GM10847 (cell line): Measurements from ENCODE around the gene SPACA4.
A peak's percentile ranks its signal among the peaks of the same experiment; 100 is the strongest.

Experiments used
- POLR2A ChIP-seq: IDR thresholded peaks from 2 replicates; pipeline ENCODE4 v1.6.1; 2011; ENCODE audit not compliant: insufficient read length; ENCODE audit errors: extremely low read depth

Gene SPACA4

DNA sequence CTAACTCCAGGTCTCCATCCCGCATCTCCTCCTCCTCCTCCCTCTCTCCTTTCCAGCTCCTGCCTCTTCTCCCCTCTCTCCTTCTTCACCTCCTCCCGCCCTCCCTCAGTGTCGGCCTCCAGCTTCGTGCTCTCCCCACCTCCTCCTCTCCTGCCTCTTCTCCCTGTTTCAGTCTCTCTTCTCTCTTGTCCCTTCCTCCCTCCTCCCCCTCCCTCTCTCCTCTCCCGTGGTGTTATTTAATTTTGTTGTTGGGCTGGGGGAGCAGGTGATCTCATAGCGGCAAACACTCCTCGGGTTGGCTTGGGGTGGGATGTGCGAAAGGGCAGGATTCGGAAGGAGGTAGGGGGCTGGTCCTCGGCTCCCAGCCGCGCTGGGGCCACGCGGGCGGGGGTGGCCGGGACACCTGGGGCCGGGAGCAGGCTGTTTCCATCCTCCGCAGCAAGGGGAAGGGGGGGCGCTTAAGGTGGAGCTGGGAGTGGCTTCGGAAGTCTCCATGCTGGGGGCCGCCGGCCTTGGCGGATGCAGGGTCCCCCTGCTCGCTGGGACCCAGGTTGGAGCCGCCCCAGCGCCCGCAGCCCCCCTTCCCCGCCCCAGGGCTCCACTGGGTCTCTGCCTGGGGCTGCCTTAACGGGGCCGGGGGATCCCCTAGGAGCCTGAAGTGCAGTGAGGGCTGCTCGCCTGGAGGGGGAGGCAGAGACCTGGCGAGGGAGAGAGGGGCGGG is 39.6 kb downstream of the SPACA4 start, which contains the start of gene CA11:
TSS of gene CA11 (minus strand) at position 187 of the 721 bp plus-strand sequence. CDS start 555 bp downstream, outside the sequence.
- TF ChIP-seq POLR2A: no peak

DNA sequence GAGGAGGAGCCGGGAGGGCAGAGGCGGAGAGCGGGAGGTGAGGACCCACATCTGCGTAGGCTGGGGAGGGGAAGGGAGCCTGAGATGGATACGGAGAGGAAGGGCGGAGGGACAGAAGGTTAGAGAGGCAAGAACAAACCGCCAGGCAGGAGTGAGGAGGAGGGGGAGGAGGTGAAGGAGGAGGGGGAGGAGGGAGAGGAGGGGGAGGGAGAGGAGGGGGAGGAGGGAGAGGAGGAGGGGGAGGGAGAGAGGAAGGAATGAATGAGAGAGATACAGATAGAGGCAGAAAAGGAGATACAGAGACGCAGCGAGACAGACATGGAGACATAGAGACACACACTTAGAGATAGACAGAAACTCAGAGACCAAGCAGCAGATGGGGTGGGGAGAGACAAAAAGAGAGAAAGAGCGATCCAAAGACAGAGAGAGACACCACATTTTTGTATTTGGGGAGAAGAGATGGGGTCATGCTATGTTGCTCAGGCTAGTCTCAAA is 40.2 kb downstream of the SPACA4 start:
- TF ChIP-seq POLR2A: peak; percentile 20

DNA sequence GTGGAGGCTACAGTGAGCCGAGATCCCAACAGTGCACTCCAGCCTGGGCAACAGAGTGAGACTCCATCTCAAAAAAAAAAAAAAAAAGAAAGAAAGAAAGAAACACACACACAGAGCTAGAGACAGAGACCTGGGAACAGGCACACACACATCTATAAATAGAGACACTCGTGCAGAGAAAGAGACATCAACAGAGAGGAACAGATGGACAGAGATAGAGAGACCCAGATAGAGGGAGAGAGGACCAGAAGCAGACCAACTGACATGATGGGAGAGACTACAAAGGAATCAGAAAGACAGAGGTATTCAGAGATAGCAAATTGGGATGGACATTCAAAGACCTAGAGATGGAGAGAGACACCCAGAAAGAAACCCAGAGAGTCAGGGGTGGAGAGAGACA is 41.6 kb downstream of the SPACA4 start:
- no peak for TF ChIP-seq POLR2A

DNA sequence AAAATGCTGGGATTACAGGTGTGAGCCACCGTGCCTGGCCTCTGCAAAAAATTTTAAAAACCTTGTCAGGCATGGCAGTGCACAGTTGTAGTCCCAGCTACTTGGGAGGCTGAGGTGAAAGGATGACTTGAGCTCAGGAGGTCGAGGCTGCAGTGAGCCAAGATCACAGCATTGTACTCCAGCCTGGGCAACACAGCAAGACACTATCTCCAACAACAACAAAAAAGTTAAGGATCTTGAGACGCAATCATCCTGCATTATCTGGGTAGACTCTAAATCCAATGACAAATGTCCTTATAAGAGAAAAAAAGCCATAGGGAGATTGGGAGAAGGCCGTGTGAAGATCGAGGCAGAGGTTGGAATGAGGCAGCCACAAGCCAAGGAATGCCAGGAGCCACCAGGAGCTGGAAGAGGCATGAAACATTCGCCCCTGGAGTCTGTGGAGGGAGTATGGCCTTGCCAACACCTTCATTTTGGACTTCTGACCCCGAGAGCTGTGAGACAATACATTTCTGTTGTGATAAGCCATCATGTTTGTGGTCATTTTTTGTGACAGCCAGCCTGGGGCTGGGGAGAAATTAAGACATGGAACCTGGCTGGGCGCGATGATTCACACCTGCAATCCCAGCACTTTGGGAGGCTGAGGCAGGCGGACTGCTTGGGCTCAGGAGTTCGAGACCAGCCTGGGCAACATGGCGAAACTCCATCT is 44.6 kb downstream of the SPACA4 start:
- TF ChIP-seq POLR2A: no peak

DNA sequence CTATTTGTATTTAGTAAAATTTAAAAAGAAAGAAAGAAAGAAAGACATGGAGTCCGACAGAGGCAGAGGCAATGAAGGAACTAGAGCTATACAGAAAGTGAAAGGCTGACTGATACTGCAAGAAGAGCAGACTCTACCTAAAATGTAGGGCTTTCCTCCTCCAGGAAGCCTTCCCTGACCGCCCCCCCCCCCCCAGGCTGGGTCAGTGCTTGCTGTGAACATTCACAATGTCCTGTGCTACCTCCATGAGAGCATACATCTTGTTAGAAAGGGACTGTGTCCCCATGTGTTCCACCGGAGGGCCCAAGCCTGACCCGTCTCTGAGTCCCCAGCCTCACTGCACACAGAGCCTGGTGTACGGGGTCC is 45.1 kb downstream of the SPACA4 start:
- TF ChIP-seq POLR2A: no peak

DNA sequence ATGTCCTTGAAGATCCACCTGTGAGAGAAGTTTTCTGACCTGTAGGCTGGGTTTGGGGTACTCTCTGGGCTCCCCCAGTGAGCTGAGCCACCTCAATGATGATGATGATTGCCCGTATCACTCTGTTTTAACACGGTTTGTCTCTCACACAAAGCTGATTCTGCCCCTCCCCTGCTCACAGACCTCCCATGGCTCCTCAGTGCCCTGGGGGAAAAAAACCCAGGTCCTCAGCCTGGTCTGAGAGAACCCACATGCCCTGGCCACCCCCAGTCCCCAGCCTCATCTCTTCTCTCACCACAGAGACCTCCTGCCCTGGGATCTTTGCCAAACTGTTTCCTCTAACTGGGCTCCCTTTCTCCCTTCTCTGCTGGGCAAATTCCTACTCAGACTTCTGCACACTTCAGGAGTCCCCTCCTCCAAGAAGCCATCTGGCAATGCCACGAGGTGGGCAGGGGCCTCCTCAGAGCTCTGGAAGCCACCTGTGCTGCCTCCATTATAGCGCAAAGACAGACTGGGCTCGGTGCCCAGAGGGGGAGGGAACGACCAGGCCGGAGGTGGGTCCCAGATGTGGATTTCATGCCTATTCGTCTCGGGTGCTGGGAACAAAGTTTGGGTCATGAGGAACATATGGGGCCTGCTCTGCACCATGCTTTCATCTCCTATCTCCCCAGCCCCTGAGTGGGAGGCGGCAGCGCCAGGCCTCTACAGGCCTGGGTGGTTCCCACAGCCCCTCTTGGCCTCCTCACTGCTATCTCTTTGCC is 47.9 kb downstream of the SPACA4 start:
- no peak for TF ChIP-seq POLR2A

DNA sequence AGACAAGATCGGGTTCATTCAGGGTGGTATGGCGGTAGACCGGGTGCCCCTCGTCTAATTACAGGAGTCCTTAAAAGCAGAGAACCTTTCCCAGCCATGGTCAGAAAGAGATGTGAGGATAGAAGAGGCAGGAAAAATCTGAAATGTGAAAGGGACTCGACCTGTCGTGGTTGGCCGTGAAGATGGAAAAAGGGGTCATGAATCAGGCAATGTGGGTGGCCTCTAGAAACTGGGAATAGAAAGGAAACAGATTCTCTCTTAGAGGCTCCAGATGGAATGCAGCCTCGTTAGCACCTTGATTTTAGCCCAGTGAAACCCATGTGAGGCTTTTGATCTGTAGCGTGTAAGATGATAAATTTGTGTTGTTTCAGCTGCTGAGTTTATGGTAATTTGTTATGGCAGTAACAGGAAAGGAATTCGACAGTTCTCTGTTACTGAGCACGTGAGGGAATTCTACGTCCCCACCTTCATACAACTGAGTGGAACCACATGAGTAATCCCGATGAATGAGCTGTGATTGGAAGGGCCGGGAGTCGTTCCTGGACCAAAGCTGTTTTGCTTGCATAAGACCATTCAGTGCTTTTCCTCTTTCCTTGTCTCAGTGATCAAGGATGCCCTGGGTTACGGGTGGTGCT is 50.4 kb downstream of the SPACA4 start:
- no peak for TF ChIP-seq POLR2A
